Karpas-422 (cell line): Measurements from ENCODE around the gene LIME1. TPM values are rescaled to one million over a fixed set of nuclear protein-coding genes. Genes with fewer than 3 reads are reported as not detected.

Experiments
- DNase-seq: peaks from one replicate; pipeline ENCODE4 v3.0.0-alpha.2; 2015
- H2AFZ ChIP-seq: fragments of 200-600 bp; sonication (generic); 2 replicates; pipeline ENCODE4 v1.6.1; 2014; ENCODE audit warnings: antibody characterized with exemption, low read length, mixed read lengths
- H3K27ac ChIP-seq: fragments of 200-600 bp; sonication (generic); 2 replicates; pipeline ENCODE4 v1.5.1; 2014; ENCODE audit warnings: mild to moderate bottlenecking, low read length, moderate library complexity
- H3K27me3 ChIP-seq: fragments of 200-600 bp; sonication (generic); 2 replicates; pipeline ENCODE4 v1.6.1; 2014; ENCODE audit warnings: low read length, mixed read lengths
- H3K36me3 ChIP-seq: fragments of 200-600 bp; sonication (generic); 2 replicates; pipeline ENCODE4 v1.6.1; 2014; ENCODE audit warnings: low read length, mixed read lengths; ENCODE audit not compliant: insufficient read depth
- H3K4me1 ChIP-seq: fragments of 200-600 bp; sonication (generic); 2 replicates; pipeline ENCODE4 v1.6.1; 2014; ENCODE audit warnings: mild to moderate bottlenecking, low read length, mixed read lengths
- H3K4me2 ChIP-seq: fragments of 200-600 bp; sonication (generic); 2 replicates; pipeline ENCODE4 v1.6.1; 2014; ENCODE audit warnings: low read length, low read depth, mild to moderate bottlenecking; ENCODE audit not compliant: poor library complexity, severe bottlenecking
- H3K4me3 ChIP-seq: fragments of 200-600 bp; sonication (generic); 2 replicates; pipeline ENCODE4 v1.5.1; 2014; ENCODE audit warnings: mild to moderate bottlenecking, antibody characterized with exemption, low read length, mixed read lengths
- H3K79me2 ChIP-seq: fragments of 200-600 bp; sonication (generic); 2 replicates; pipeline ENCODE4 v1.6.1; 2014; ENCODE audit warnings: mild to moderate bottlenecking, low read length, mixed read lengths
- H3K9ac ChIP-seq: fragments of 200-600 bp; sonication (generic); 2 replicates; pipeline ENCODE4 v1.6.0; 2014; ENCODE audit warnings: low read length
- H3K9me2 ChIP-seq: fragments of 200-600 bp; sonication (generic), shearing (Covaris generic); replicated peaks from 2 replicates; pipeline ENCODE4 v1.6.0; 2014; ENCODE audit warnings: mild to moderate bottlenecking, low read length, moderate library complexity; ENCODE audit not compliant: insufficient read depth
- H3K9me3 ChIP-seq: fragments of 300-700, 200-600 bp; sonication (generic); 2 replicates; pipeline ENCODE4 v1.6.1; 2014; ENCODE audit warnings: low read length, mixed read lengths
- H4K20me1 ChIP-seq: fragments of 200-600 bp; sonication (generic); 2 replicates; pipeline ENCODE4 v1.6.1; 2014; ENCODE audit warnings: mild to moderate bottlenecking, antibody characterized with exemption, low read length, low read depth; ENCODE audit not compliant: insufficient read depth
- total RNA-seq: library from RNA; depleted of rRNA; stranded (reverse); fragments of >200 nt; shearing (Covaris generic); gene quantifications from 2 replicates; pipeline ENCODE4 v1.2.3, GENCODE V29; 2014; ENCODE audit warnings: low replicate concordance; rRNA removed

Gene LIME1
- total RNA-seq = 3.4 and 9.8 TPM in 2 replicates

- peak; percentile 61 for DNase-seq
- Histone ChIP-seq H3K9me3 (no peaks in the 10 kb centered on the region), H3K4me2 (peak within 1 kb of the TSS; percentile 5)
Measured at GRCh38 chr20:63735859-63736718, at the start of gene LIME1. Gene LIME1 (plus strand): TSS chr20:63736664. CDS start chr20:63737550, 886 bp downstream.

GRCh38 chr20:63687419-63688178 lies 48.9 kb upstream of the LIME1 start:
- no peak overlapping the region for H3K9ac ChIP-seq
- H3K36me3 ChIP-seq = 0 out of 2 replicates have a peak, but pooled peaks cover 2% of the 10 kb centered on the region
- H2AFZ ChIP-seq = no peak overlapping the region
- H3K4me3 ChIP-seq = no peak overlapping the region
- no peaks in the 10 kb centered on the region for H3K9me3 ChIP-seq
- no peak overlapping the region for H3K27ac ChIP-seq
- no peaks in the 10 kb centered on the region for H3K79me2 ChIP-seq
- H3K27me3 ChIP-seq = no peaks in the 10 kb centered on the region
- H3K4me1 ChIP-seq = no peaks in the 10 kb centered on the region
- no peak for DNase-seq
- H3K9me2 ChIP-seq = no peaks in the 10 kb centered on the region
- H4K20me1 ChIP-seq = no peaks in the 10 kb centered on the region
- H3K4me2 ChIP-seq = no peak overlapping the region

More at GRCh38 chr20:63735859-63736718, at the start of gene LIME1:
- no peaks in the 10 kb centered on the region for H3K9me2 ChIP-seq
- H3K4me3 ChIP-seq = no peak within 1 kb of the TSS
- no peaks in the 10 kb centered on the region for H3K27me3 ChIP-seq
- no peak within 1 kb of the TSS for H2AFZ ChIP-seq
- H3K27ac ChIP-seq = no peak within 1 kb of the TSS
- peaks cover 6% of the 10 kb centered on the region; the same call in 1 of the 2 replicates for H3K79me2 ChIP-seq
- H3K9ac ChIP-seq = no peak within 1 kb of the TSS
- H3K4me1 ChIP-seq = peaks cover 26% of the 10 kb centered on the region
- peaks cover 20% of the 10 kb centered on the region for H4K20me1 ChIP-seq
- no peaks in the 10 kb centered on the region; the same call in 1 of the 2 replicates for H3K36me3 ChIP-seq

- Histone ChIP-seq H3K27ac (no peak overlapping the region), H3K9ac (no peak overlapping the region), H3K4me2 (no peak overlapping the region), H3K36me3 (0 out of 2 replicates have a peak, but pooled peaks cover 2% of the 10 kb centered on the region), H3K4me1 (no peaks in the 10 kb centered on the region), H3K4me3 (no peak overlapping the region), H3K9me2 (no peaks in the 10 kb centered on the region), H3K9me3 (no peaks in the 10 kb centered on the region), H2AFZ (no peak overlapping the region), H3K27me3 (no peaks in the 10 kb centered on the region), H3K79me2 (no peaks in the 10 kb centered on the region), H4K20me1 (no peaks in the 10 kb centered on the region)
- no peak for DNase-seq
Measured at GRCh38 chr20:63688228-63689045, 48.0 kb upstream of the LIME1 start.

GRCh38 chr20:63689046-63690002 lies 47.1 kb upstream of the LIME1 start:
- Histone ChIP-seq H4K20me1 (no peaks in the 10 kb centered on the region), H3K36me3 (peaks cover 4% of the 10 kb centered on the region; the same call in 1 of the 2 replicates), H3K9ac (no peak overlapping the region), H3K27me3 (no peaks in the 10 kb centered on the region), H3K9me3 (no peaks in the 10 kb centered on the region), H2AFZ (no peak overlapping the region), H3K4me2 (no peak overlapping the region), H3K4me3 (no peak overlapping the region), H3K4me1 (no peaks in the 10 kb centered on the region), H3K27ac (no peak overlapping the region), H3K9me2 (no peaks in the 10 kb centered on the region), H3K79me2 (no peaks in the 10 kb centered on the region)
- no peak for DNase-seq

GRCh38 chr20:63690003-63690897 lies 46.2 kb upstream of the LIME1 start:
- Histone ChIP-seq H4K20me1 (no peaks in the 10 kb centered on the region), H3K27ac (no peak overlapping the region), H3K9ac (no peak overlapping the region), H3K36me3 (peaks cover 11% of the 10 kb centered on the region; the same call in 1 of the 2 replicates), H3K79me2 (no peaks in the 10 kb centered on the region), H3K9me3 (no peaks in the 10 kb centered on the region), H3K4me3 (no peak overlapping the region), H3K27me3 (no peaks in the 10 kb centered on the region), H3K4me2 (no peak overlapping the region), H3K9me2 (no peaks in the 10 kb centered on the region), H2AFZ (no peak overlapping the region), H3K4me1 (no peaks in the 10 kb centered on the region)
- no peak for DNase-seq

GRCh38 chr20:63690898-63691710 lies 45.4 kb upstream of the LIME1 start:
- Histone ChIP-seq H2AFZ (no peak overlapping the region), H3K36me3 (peaks cover 12% of the 10 kb centered on the region; the same call in 1 of the 2 replicates), H3K9me2 (no peaks in the 10 kb centered on the region), H3K4me3 (no peak overlapping the region), H3K27me3 (no peaks in the 10 kb centered on the region), H3K4me1 (no peaks in the 10 kb centered on the region), H3K9me3 (no peaks in the 10 kb centered on the region), H3K79me2 (no peaks in the 10 kb centered on the region), H4K20me1 (no peaks in the 10 kb centered on the region), H3K27ac (no peak overlapping the region), H3K9ac (no peak overlapping the region), H3K4me2 (no peak overlapping the region)
- DNase-seq = no peak
